GM13977 (cell line): Measurements from ENCODE around the gene KIF5A.

Experiments
- DNase-seq: peaks from one replicate; pipeline ENCODE4 v3.0.0; 2012; ENCODE audit warnings: low spot score
- CTCF ChIP-seq: IDR thresholded peaks from 2 replicates; pipeline ENCODE4 v1.5.1; 2012; ENCODE audit warnings: mild to moderate bottlenecking, control low read depth; ENCODE audit not compliant: insufficient read depth; ENCODE audit errors: extremely low read depth, missing control alignments
- in situ Hi-C: fragments of 300-500 bp; cut with MboI; formaldehyde crosslinking; loops from one replicate; pipeline ENCODE4 v1.12.0; 2022; ENCODE audit warnings: low sequenced_read_pairs, low pct_unique_long_range_greater_than_20kb, mixed read lengths, inconsistent platforms; ENCODE audit not compliant: unreplicated experiment

The KIF5A gene

GRCh38 chr12:57577981-57578758, 28.3 kb downstream of the KIF5A start:
- no peak for TF ChIP-seq CTCF
- no peak for DNase-seq
- in situ Hi-C loops, result no loop called here

GRCh38 chr12:57579011-57579410, 29.2 kb downstream of the KIF5A start:
- TF ChIP-seq CTCF, result no peak
- in situ Hi-C loops, result no loop called here
- no peak for DNase-seq

DNA sequence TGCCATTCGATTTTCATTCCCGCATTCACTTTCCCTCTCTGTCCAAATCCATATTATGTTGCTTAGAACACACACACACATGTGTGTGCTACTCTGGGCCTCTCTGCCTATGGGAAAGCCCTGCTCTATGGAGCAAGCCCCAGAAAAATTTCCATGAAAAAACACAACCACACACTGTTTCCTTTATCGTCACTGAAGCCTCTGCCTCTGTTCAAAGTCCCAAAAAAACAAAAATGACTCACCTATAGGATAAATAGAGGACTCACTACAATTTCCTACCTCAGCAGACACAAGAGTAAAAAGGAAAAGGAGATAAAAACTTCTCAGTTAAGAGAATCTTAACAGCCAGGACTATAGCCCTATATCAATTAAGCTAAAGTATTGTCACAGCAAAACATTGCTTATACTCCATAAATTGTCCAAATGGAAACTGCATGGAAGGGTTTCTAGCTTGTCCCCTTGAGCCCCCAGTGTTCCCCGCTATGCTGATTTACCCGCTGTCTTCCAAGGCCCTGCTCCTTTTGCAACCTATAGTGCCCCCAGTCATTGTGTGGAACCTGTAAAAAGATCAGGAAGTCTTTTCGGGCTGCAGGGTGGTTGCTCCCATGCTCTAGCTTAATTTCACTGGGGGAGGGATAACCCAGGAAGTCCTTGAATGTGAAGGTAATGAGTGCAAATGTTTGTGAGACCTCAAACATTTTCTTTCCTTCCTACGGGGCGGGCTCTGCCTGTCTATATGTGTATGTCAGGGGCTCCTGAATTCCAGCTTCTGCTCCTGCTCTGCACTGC, 30.0 kb downstream of the KIF5A start:
- no peak for TF ChIP-seq CTCF
- in situ Hi-C loops, result no loop called here

DNA sequence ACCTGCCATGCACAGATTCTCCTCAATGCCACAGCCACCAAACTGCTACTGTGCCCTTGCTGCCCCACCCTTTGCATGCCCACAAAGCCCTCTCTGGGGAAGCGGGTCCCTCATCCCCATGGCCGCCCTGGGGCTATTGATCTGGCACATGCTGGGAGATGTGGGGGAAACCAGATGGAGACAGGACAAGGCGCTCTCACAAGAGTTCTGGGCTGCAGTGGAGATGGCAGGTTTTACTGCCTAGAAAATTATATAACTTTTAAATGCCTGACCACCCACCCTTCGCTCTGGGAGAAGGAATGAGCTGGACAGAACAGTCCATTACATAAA, 30.6 kb downstream of the KIF5A start:
- DNase-seq, result no peak
- in situ Hi-C loops, result no loop called here
- TF ChIP-seq CTCF, result no peak

More for the DNA sequence above, 30.0 kb downstream of the KIF5A start:
- DNase-seq, result no peak

GRCh38 chr12:57581802-57582201, 32.0 kb downstream of the KIF5A start:
- DNase-seq, result no peak
- in situ Hi-C loops, result no loop called here
- no peak for TF ChIP-seq CTCF

DNA sequence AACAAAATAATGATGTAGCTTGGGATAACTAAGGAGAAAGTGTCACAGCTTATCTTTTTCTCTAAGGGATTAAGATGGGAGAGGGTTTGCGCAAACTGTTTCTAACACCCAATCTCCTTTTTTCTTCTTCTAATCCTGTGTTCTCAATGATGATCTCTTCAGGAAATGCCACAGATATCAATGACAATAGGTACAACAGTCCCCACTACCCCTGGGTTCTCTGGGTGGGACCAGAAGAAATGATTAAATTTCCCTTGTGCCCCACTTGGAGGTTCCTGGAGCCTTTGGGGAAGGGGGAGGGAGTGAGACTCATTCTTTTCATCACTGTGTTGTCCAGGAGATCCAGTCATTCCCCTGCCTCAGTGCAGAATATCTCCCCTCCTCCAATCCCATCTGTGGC, 32.6 kb downstream of the KIF5A start:
- no peak for DNase-seq
- TF ChIP-seq CTCF, result no peak
- in situ Hi-C loops, result no loop called here
